Keratinocyte (primary cell): ENCODE measurements around the gene HRK. TPM values are rescaled to one million over a fixed set of nuclear protein-coding genes. Genes with fewer than 3 reads are reported as not detected.

Experiments
- DNase-seq: peaks from one replicate; pipeline ENCODE4 v3.0.0-alpha.2; 2011; ENCODE audit warnings: low read depth, missing footprints, low spot score
- FAIRE-seq: peaks from 2 replicates; lab custom pipeline; 2011; peaks lifted over from hg19 to GRCh38; lab: Jason Lieb, UNC
- H2AFZ ChIP-seq: 2 replicates; pipeline ENCODE4 v1.6.0; 2012; ENCODE audit warnings: low read length, control low read depth, inconsistent platforms; ENCODE audit not compliant: control insufficient read depth
- H3K27ac ChIP-seq: 2 replicates; pipeline ENCODE4 v1.5.1; 2011; ENCODE audit warnings: low read length; ENCODE audit not compliant: control insufficient read depth, insufficient read depth
- H3K27me3 ChIP-seq: 3 replicates; pipeline ENCODE4 v1.6.0; 2011; ENCODE audit warnings: low read length; ENCODE audit not compliant: control insufficient read depth, insufficient read depth; ENCODE audit errors: extremely low read depth
- H3K36me3 ChIP-seq, 2 experiments: 2 replicates in 1 of 2; 3 replicates in 1 of 2; pipeline ENCODE4 v1.5.1; 2011; ENCODE audit warnings: low read length in 2 of 2, mild to moderate bottlenecking in 1 of 2; ENCODE audit not compliant: control insufficient read depth in 2 of 2, insufficient read depth in 2 of 2; ENCODE audit errors: extremely low read depth in 1 of 2
- H3K4me1 ChIP-seq: 3 replicates; pipeline ENCODE4 v1.5.1; 2011; ENCODE audit warnings: low read length; ENCODE audit not compliant: control insufficient read depth, insufficient read depth; ENCODE audit errors: extremely low read depth
- H3K4me2 ChIP-seq: 3 replicates; pipeline ENCODE4 v1.6.0; 2011; ENCODE audit warnings: low read depth, low read length; ENCODE audit not compliant: control insufficient read depth, insufficient read depth; ENCODE audit errors: extremely low read depth
- H3K4me3 ChIP-seq, 3 experiments: fragments of 200-600 bp in 1 of 3; sonication (generic) in 1 of 3; 2 replicates in 2 of 3; 3 replicates in 1 of 3; pipeline ENCODE4 v1.5.1; 2011 to 2016; ENCODE audit warnings: low read length in 3 of 3, mild to moderate bottlenecking in 3 of 3, control low read depth in 2 of 3, inconsistent platforms in 1 of 3, low read depth in 1 of 3, mixed read lengths in 1 of 3, mixed run types in 1 of 3, moderate library complexity in 1 of 3; ENCODE audit not compliant: control insufficient read depth in 2 of 3, insufficient read depth in 2 of 3; ENCODE audit errors: extremely low read depth in 1 of 3
- H3K79me2 ChIP-seq: 2 replicates; pipeline ENCODE4 v1.6.0; 2012; ENCODE audit warnings: low read length; ENCODE audit not compliant: control insufficient read depth, insufficient read depth
- H3K9ac ChIP-seq: 3 replicates; pipeline ENCODE4 v1.6.0; 2011; ENCODE audit warnings: low read length; ENCODE audit not compliant: control insufficient read depth, insufficient read depth; ENCODE audit errors: extremely low read depth
- H3K9me1 ChIP-seq: 3 replicates; pipeline ENCODE4 v1.6.0; 2011; ENCODE audit warnings: low read length; ENCODE audit not compliant: control insufficient read depth, insufficient read depth; ENCODE audit errors: extremely low read depth
- H3K9me3 ChIP-seq: 2 replicates; pipeline ENCODE4 v1.5.1; 2012; ENCODE audit warnings: low read depth, low read length; ENCODE audit not compliant: control insufficient read depth
- H4K20me1 ChIP-seq: 3 replicates; pipeline ENCODE4 v1.6.0; 2011; ENCODE audit warnings: low read length; ENCODE audit not compliant: control insufficient read depth, insufficient read depth; ENCODE audit errors: extremely low read depth
- EZH2 ChIP-seq: IDR thresholded peaks from one replicate; pipeline ENCODE4 v1.6.1; 2012; ENCODE audit warnings: inconsistent platforms, mild to moderate bottlenecking, low read length, moderate library complexity
- dilution Hi-C: fragments of 300-500 bp; cut with MboI; formaldehyde crosslinking; loops from one replicate; pipeline ENCODE4 v1.7.0; 2020; ENCODE audit warnings: low sequenced_read_pairs; ENCODE audit not compliant: extremely low pct_ligation_motif_present
- polyA plus RNA-seq, 5 experiments: library from polyadenylated mRNA; depleted of rRNA in 3 of 5; stranded (reverse) in 3 of 5; stranded (forward) in 1 of 5; unstranded in 1 of 5; fragments of >200 nt; gene quantifications; 1 replicate in 1 of 5; 2 replicates in 3 of 5; 3 replicates in 1 of 5; pipeline versions ENCODE4 v1.2.1 to v1.2.3, GENCODE V29; 2011 to 2012; ENCODE audit warnings: missing spikeins in 2 of 5, low read depth in 1 of 5, low replicate concordance in 1 of 5
- TF ChIP-seq, protein P1 (sequence below), 3 experiments: IDR thresholded peaks in 1 of 3; conservative IDR thresholded peaks in 1 of 3; optimal IDR thresholded peaks in 1 of 3; 2 replicates in 2 of 3; 3 replicates in 1 of 3; pipeline versions ENCODE3 to v1.5.1; 2011; ENCODE audit warnings: low read length in 3 of 3, mild to moderate bottlenecking in 3 of 3, moderate library complexity in 2 of 3, control low read depth in 1 of 3, inconsistent platforms in 1 of 3; ENCODE audit not compliant: insufficient read depth in 2 of 3; ENCODE audit errors: extremely low read depth in 1 of 3

The HRK gene
- polyA plus RNA-seq, 1 donor (not counting 4 experiments of a cell fraction or from before 2014, with no cell fraction given) = 0.01 TPM

DNA sequence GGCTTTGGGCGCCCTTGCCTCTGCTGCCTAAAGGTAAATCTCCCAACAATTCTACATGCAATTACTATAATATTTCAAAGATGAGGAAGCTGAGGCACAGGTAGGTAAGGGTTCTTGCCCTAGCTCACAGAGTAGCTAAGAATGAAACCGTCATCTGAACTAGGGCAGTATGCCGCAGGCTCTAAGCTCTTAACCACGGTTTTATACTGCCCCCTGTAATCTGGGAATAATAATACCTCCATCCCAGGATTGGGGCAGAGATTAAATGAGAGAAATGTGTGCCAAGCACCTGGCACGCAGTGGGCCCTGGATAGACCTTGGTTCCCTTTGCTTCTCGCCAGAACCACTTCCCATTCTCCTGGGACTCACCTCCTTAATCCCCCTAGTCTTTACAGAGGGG is 1.5 kb upstream of the HRK start:
- Histone ChIP-seq H3K9me1 (no peaks in the 10 kb centered on the region), H3K27ac (no peak overlapping the region), H3K4me1 (peaks cover 11% of the 10 kb centered on the region), H3K4me3 (no peak overlapping the region), H3K9ac (no peak overlapping the region), H4K20me1 (no peaks in the 10 kb centered on the region), H3K79me2 (no peaks in the 10 kb centered on the region), H3K27me3 (peaks cover 45% of the 10 kb centered on the region), H2AFZ (no peak overlapping the region), H3K36me3 (no peaks in the 10 kb centered on the region), H3K4me2 (no peak overlapping the region), H3K9me3 (no peaks in the 10 kb centered on the region)
- no peak for DNase-seq
- TF ChIP-seq, protein P1, sequence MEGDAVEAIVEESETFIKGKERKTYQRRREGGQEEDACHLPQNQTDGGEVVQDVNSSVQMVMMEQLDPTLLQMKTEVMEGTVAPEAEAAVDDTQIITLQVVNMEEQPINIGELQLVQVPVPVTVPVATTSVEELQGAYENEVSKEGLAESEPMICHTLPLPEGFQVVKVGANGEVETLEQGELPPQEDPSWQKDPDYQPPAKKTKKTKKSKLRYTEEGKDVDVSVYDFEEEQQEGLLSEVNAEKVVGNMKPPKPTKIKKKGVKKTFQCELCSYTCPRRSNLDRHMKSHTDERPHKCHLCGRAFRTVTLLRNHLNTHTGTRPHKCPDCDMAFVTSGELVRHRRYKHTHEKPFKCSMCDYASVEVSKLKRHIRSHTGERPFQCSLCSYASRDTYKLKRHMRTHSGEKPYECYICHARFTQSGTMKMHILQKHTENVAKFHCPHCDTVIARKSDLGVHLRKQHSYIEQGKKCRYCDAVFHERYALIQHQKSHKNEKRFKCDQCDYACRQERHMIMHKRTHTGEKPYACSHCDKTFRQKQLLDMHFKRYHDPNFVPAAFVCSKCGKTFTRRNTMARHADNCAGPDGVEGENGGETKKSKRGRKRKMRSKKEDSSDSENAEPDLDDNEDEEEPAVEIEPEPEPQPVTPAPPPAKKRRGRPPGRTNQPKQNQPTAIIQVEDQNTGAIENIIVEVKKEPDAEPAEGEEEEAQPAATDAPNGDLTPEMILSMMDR (optimal IDR thresholded peaks at IDR 0.05 in 1 of 3, IDR thresholded peaks at IDR 0.05 in 1 of 3, conservative IDR thresholded peaks at IDR 0.05 in 1 of 3; ENCODE audit: extremely low read depth in 1 of 3, insufficient read depth in 2 of 3, low read length in 3 of 3) = peak; percentile 8 to 47 (median 25)
- TF ChIP-seq EZH2 = peak; percentile 12
- dilution Hi-C loops = no loop called here
- peak; percentile 60 for FAIRE-seq

DNA sequence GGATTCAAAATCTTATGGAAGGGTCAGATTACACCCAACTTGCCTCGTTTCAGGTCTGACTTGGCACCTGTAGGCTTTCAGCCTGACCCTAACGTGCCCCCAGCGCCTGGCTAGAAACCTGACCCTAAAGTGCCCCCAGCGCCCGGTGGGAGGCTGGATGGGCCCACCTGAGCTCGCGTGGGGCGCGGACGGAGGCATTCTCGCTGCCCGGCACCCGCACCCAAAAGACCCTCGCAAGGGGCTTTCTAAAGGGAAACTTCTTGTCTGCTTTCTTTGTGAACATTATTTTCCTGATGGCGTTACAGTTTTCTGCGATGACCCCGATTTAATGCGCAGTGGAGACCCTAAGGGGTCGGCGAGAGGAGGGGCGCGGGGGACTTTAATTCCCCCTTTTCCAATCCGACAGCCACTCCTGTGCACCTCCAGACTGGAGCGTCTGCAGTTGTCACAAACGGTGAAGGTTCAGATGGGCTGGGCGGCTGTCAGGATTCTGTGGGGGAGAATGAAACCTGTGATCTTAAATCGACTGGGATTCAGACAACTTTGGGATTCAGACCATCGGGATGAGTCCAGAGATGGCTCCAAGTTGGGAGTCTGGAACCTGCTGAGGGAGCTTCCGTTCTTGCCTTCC is 751 bp upstream of the HRK start:
- H3K4me1 ChIP-seq = peaks cover 11% of the 10 kb centered on the region
- dilution Hi-C loops = no loop called here
- no peak overlapping the region for H3K4me3 ChIP-seq
- FAIRE-seq (no peak), DNase-seq (no peak)
- no peaks in the 10 kb centered on the region for H3K79me2 ChIP-seq
- H3K9me1 ChIP-seq = no peaks in the 10 kb centered on the region
- H3K27ac ChIP-seq = no peak overlapping the region
- H3K9ac ChIP-seq = no peak overlapping the region
- no peaks in the 10 kb centered on the region for H3K9me3 ChIP-seq
- no peak overlapping the region for H2AFZ ChIP-seq
- peak overlapping the region; percentile 48 for H3K4me2 ChIP-seq
- TF ChIP-seq, protein P1 (optimal IDR thresholded peaks at IDR 0.05 in 1 of 3, IDR thresholded peaks at IDR 0.05 in 1 of 3, conservative IDR thresholded peaks at IDR 0.05 in 1 of 3; ENCODE audit: extremely low read depth in 1 of 3, insufficient read depth in 2 of 3, low read length in 3 of 3) = no peak
- TF ChIP-seq EZH2 = peak; percentile 14
- no peaks in the 10 kb centered on the region for H3K36me3 ChIP-seq
- H3K27me3 ChIP-seq = peaks cover 45% of the 10 kb centered on the region
- H4K20me1 ChIP-seq = no peaks in the 10 kb centered on the region
